ENCODE results near the gene MAML2.

The MAML2 gene

DNA sequence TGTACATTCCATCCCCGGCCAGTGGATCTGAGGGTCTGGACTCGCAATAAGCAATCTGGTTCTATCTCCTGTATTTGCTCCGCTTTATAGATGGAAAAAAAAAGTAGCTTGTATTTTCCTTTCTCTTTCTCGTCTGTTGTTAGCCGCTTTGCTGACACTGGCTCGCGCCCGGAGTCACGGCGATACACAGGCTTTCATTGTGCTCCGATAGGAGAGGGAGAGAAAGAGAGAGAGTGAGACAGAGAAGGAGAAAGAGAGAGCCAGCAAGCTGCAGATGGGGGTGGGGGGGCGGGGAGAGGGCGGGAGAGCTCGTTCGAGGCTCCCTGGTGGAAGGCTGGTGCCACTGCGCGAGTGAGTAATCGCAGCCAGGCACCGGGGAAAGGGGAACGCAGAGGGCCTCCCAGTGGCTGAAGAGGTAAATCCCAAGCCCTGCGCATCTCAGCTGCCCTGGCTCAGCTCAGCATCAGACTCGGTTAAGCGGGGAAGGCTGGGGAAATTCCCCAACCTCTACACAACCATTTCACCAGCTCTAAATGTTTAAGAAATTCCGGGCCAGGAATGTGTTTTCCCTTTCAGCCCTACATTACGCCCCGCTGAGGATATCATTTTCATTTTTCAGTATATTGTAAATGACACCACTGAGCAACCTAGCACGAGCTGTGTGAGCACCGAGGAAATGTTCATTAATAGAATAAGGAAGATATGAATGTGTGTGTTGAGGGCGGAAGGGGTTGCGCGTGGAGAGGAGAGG, at the start of gene MAML2:
MAML2 (minus strand) TSS at position 235 of the 751 bp plus-strand sequence. CDS start 1,300 bp downstream, outside the sequence.
- in situ Hi-C loops (cut with MboI; ENCODE audit: low sequenced_read_pairs) = no loop called here

DNA sequence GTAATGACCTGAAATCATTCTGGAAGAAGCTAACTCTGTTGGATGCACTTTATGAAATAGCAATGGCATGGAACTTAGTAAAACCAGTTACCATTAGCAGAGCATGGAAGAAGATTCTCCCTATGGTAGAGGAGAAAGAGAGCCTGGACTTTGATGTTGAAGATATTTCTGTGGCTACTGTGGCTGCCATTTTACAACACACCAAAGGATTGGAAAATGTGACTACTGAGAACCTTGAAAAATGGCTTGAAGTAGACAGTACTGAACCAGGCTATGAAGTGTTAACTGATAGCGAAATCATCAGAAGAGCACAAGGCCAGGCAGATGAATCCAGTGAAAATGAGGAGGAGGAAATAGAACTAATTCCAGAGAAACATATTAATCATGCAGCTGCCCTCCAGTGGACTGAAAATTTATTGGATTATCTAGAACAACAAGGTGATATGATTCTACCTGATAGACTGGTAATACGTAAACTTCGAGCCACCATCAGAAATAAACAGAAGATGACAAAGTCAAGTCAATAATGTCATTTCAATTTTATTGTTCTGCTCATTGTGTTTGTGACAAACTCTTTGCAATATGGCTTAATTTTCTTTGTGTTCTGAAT, 48.8 kb upstream of the MAML2 start:
- in situ Hi-C loops (cut with MboI; ENCODE audit: low sequenced_read_pairs) = loop anchor here (25.0 kb wide), 1 partner anchor 555 kb away; no protein-coding TSS in a partner anchor

DNA sequence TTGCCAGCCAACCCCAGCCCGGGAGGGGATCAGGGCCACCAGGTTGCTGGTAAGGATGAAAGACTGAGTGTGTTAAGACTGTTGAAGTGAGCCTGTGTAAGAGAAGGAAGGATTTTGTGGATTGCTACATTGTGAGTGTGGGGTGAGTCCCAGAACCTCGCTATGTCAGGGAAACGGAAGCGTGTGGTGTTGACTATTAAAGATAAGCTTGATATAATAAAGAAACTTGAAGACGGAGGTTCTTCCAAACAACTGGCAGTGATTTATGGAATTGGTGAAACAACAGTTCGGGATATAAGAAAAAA, 47.4 kb upstream of the MAML2 start:
- in situ Hi-C loops (cut with MboI; ENCODE audit: low sequenced_read_pairs) = loop anchor here (25.0 kb wide), 1 partner anchor 553 kb away; no protein-coding TSS in a partner anchor

DNA sequence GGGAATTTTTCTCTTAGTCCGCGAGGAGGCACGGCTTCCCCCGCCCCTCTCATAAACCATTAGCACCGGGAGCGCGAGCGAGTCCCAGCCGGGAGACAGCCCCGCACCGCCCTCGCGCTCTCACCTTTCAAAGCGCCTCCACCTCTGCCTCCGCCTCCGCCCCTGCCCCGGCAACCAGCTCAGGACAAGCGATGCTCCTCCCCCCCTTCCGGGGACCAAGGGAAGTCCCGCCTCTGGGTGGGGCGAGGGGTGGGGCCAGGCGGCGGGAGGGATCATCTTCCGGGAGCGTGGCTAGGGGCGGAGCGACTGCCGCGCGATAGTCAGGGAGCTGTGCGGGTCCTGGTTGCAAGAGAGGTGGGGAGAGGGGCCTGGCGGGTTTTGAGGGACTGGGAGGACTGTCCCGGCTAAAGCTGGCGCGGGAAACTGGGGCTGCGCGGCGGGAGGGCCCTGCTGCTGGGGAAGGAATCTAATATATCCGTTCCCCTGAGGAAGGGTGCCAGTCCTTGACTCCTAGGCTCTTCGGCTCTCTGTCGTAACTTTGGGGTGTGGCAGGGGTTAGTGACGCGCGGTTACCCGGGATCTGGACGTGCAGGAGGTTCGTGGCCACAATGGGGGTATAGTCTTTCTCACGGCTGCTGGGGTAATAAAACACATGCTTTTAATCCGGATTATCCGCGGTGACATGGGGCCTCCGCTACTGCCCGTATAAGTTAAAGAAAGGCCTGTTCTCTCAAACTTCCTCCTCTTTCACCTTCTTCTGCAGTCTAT, 46.9 kb upstream of the MAML2 start, which contains the start of the genes CCDC82 and JRKL:
CCDC82 (minus strand) TSS at position 193 of the 768 bp plus-strand sequence. CDS start 5,165 bp downstream, outside the sequence.
JRKL (plus strand) TSS at position 294 of the 768 bp plus-strand sequence. CDS start 637 bp downstream, outside the sequence.
- in situ Hi-C loops (cut with MboI; ENCODE audit: low sequenced_read_pairs) = loop anchor here (25.0 kb wide), 1 partner anchor 553 kb away; no protein-coding TSS in a partner anchor

DNA sequence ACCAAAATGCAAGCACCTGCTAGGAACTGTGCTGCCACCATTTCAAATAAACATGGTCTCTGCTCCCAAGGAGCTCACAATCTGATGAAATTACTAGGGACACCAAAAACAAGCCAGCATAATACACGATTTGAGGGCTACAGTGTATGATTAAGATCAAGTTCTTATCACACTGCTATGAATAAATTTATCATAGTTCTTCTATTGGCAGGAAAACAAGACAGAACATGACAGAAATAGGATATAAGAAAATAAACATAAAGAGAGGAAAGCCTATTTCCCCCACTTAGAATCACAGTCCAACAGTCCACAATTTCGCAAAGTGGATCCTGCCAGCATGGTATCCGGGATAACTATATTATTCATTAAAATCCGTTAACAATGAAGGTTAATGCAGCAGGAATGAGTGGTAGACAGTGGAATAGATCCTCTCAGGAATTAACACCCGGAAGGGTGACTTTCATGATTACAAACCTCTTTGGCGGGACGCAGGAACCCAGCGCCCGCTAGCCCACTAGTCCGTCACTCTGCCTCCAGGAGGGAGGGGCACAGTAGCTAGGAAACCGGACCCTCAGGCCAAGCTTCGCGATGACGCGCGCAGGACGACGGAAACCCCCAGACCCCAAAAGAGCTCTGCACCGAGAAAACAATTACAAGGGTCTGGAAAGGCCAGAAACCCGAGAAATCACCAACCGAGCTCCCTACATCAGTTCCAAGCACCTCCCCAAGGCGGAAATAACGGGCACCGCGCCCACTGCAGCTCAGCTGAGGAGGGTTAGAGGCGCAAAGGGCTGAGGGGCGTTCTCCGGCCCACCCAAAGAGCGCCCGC, 46.1 kb upstream of the MAML2 start:
- in situ Hi-C loops (cut with MboI; ENCODE audit: low sequenced_read_pairs) = loop anchor here (25.0 kb wide), 1 partner anchor 552 kb away; no protein-coding TSS in a partner anchor

DNA sequence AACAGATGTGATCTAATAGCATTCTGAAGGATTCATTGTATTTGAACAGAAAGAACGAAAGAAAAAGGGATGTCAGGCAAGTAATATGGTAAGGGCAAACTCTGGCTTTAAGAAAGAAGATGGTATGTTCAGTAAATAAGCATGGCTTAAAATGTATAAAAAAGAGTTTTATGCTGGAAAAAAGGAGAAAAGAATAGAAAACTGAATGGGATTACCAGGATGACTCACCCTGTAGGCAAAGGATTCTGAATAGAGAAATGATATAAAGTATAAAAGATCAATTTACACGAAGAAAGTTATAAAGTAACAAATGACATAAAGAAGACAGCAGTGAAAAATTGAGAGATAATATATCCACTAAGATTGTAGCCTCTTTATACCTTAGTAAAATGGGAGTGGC, 42.2 kb upstream of the MAML2 start:
- in situ Hi-C loops (cut with MboI; ENCODE audit: low sequenced_read_pairs) = loop anchor here (25.0 kb wide), 1 partner anchor 548 kb away; no protein-coding TSS in a partner anchor

DNA sequence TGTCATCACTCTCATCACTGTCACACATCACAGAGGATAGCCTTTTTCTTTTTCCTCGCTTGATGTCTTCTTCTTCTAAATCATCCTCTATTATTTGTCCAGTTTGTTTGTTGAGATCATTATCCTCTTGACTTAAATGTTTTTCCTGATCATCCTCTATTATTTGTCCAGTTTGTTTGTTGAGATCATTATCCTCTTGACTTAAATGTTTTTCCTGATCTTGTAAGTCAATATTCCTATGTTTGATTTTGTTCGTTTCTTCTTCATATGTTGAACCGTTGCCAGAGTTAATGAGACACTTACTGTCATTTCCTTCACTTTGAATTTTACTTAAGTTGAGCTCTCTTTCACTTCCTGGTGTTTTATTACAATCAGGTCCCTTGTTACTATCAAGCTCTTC, 41.2 kb upstream of the MAML2 start:
- in situ Hi-C loops (cut with MboI; ENCODE audit: low sequenced_read_pairs) = loop anchor here (25.0 kb wide), 1 partner anchor 547 kb away; no protein-coding TSS in a partner anchor

DNA sequence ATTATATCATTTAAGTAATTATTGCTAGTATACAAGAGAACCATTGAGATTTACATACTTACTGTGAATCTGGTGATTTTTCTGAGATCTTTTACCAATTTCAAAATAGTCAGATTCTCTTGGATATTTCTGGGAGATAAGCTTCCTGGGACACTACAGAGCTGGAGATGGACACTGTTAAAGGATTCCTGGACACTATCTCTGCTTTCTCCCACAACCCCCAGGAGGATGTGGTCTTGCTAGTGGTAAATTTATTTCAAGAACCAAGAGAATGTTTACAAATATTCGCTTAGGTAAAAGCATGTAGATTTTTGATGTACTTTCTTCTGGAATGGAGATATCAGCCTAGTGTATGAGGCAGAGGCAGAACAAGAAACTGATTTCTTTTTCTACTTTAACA, 33.8 kb upstream of the MAML2 start:
- in situ Hi-C loops (cut with MboI; ENCODE audit: low sequenced_read_pairs) = loop anchor here (25.0 kb wide), 1 partner anchor 539 kb away; no protein-coding TSS in a partner anchor

DNA sequence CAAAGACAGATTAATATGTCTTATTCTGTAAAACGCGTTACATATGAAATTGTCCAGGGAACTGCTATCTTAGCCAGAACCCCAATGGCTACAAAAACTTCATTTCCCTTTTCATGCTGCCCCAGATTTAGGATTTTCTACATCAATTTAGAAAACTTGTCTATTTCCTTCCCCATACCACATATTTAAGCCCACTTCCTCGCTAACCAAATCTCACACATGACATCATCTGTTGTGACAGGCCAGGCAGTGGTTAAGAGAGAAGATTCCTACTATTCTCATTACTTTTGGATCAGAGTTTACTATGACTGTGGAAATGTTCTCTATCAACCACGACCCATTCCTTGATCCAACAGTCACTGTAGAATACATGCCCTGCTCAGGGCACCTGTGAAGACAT, 30.8 kb upstream of the MAML2 start:
- in situ Hi-C loops (cut with MboI; ENCODE audit: low sequenced_read_pairs) = no loop called here

DNA sequence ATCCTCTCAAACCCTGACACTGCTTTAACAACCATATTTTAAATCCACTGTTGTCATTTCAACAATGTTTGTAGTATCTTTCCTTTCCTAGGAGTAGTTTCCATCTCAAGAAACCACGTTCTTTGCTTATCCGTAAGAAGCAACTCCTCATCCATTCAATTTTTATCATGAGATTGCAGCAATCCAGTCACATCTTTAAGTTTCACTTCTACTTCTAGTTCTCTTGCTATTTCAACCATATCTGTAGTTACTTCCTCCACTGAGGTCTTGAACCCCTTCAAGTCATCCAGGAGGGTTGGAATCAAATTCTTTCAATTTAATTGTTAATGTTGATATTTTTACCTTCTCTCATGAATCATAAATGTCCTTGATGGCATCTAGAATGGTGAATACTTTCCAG, 24.3 kb upstream of the MAML2 start:
- in situ Hi-C loops (cut with MboI; ENCODE audit: low sequenced_read_pairs) = no loop called here

DNA sequence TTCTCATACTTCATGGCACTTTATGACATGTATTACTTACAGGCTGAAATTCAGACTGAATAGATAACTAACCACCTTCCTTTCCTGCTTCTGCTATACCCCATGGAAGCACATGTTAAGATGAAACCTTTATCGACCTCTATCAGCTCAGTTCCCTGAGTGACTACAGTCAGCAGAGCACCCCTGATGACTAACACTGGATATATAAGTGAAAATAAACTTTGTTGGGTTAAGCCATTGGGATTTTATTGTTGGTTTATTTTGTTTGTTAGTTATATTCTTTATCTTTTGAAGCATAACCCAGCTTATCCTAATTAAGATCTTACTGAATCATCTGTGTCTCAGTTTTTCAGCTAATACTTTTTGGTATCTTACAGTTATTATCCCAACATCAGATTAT, 23.0 kb upstream of the MAML2 start:
- in situ Hi-C loops (cut with MboI; ENCODE audit: low sequenced_read_pairs) = no loop called here

DNA sequence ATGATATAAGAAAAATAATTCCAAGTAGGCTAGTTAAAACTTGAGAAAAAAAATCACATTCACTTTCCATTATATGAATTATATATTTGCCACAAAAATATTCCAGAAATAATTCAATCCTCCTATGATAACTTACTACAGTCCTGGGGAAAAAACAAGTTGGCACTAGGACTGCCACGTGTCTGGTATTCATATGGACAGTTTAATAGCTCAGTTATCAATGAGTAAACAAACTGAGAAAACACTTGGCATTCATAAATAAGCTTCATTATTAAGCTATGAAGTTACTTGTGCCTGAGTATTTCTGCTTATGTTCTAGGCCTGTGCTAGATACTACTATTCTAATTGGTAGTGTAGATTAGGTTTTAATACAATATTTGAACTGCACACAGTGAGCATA, 22.5 kb upstream of the MAML2 start:
- in situ Hi-C loops (cut with MboI; ENCODE audit: low sequenced_read_pairs) = no loop called here

DNA sequence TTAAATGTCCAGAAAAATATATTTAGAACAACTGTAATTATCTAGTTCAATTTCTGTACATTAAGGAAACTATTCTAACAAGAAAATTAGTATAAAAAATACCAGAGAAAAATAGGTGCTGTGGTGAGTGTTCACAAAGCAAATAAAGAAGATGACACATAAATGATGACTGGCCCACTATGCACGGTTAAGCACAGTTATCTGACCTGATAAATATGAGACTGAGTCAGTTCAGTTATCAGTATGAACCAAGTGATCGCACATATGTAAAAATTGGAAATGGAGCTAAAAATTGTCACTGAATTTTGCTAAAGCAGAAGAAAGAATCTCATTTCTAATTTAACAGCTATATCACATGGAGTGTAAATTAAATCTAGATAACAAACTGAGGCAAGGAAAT, 18.8 kb upstream of the MAML2 start:
- in situ Hi-C loops (cut with MboI; ENCODE audit: low sequenced_read_pairs) = no loop called here

DNA sequence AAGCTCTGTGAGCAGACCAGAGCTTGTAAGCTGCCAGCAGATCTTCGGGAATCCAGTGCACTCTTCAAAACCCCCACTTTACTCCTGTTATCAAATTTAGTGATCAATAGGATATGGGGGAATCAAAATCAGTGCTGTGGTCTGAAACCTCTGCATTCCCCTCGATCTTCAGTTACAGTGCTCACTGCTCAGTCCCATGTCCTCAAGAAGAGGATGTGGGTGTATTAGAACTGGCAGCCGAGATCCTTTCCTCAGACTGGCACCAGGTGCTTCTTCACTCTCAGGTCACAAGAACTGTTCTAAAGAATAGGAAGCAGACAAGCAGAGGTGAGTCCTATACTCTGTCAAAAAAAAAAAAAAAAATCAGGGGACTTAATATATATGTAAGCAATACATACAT, 15.3 kb upstream of the MAML2 start:
- in situ Hi-C loops (cut with MboI; ENCODE audit: low sequenced_read_pairs) = no loop called here

DNA sequence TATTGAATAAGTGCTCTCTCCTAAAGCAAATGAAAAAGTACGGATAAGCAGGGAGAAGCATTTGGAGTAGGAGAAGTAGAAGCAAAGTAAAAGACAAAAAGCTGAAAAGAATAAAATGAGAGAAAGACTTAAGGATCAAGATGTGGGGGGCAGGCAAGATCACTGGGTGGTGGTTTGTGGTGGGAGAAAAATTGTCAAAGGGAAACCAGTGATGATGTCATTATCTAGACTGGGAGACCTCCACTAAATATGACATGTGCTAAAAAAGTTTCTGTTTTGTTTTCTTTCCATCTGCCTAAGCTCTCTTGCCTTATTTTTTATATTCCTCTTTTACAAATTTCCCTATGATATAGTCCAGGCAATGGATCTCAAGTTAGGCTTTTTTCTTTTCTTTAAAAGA, 14.8 kb upstream of the MAML2 start:
- in situ Hi-C loops (cut with MboI; ENCODE audit: low sequenced_read_pairs) = no loop called here

DNA sequence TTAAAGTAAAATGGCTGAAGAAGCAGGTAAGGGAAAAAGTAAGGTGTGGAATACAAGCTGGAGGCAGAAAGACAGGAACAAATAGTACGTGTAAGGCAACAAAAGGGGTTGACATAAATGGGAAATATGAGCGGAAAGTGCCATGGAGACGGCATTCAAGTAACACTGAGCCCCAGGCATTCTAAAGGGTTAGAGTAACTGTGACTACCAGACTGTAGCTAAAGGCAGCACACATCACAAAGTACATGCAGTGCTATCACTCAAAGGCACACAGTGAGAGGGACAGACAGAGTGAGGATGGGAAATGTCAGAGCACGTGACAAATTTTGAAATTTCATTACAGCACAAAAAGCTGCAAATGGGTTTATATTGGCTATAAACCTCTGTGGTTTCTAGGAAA, 13.9 kb upstream of the MAML2 start:
- in situ Hi-C loops (cut with MboI; ENCODE audit: low sequenced_read_pairs) = no loop called here

DNA sequence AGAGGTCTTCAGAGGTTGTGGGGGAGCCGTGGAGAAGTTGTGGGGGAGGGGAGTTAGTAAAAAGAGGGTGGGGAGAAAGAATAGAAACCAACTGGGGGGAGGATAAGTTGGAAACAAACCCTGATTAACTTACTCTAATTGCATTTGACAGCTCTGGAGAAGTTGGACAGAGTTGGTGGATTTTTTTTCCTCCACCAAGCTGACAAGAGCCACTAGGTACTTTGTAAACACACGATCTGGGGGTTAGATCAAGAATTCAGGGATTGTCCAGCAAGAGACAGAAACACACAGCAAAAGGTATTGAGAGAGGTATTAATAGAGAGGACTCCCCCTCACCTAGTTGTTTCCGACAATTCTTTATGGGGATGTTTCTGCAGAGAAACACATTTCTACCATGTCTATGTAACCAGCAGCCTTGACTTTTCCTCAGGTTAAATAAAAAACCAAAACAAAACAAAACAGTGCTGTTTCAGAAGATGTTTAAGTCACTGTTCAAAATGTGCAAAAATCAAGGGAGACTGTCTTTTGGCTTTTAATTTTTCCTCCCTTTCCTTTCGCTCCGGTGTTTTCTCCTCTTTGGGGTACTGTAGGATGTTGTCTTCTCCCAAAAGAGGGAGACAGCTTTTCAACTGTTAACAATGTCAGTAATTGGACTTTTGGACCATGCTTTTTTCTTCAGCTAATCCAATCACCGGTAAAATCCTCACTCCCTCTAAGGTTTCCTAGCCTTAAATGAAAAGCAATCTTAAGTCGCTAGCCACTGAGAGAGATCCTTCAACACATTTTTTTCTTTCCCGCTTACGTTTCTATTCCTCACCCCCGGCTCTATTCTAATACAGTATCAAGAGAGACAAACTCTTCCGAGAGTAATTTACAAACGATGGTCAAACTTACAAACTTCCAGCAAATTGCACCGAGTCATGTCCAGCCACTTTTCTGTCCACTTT, 708 bp downstream of the MAML2 start:
- in situ Hi-C loops (cut with MboI; ENCODE audit: low sequenced_read_pairs) = no loop called here

DNA sequence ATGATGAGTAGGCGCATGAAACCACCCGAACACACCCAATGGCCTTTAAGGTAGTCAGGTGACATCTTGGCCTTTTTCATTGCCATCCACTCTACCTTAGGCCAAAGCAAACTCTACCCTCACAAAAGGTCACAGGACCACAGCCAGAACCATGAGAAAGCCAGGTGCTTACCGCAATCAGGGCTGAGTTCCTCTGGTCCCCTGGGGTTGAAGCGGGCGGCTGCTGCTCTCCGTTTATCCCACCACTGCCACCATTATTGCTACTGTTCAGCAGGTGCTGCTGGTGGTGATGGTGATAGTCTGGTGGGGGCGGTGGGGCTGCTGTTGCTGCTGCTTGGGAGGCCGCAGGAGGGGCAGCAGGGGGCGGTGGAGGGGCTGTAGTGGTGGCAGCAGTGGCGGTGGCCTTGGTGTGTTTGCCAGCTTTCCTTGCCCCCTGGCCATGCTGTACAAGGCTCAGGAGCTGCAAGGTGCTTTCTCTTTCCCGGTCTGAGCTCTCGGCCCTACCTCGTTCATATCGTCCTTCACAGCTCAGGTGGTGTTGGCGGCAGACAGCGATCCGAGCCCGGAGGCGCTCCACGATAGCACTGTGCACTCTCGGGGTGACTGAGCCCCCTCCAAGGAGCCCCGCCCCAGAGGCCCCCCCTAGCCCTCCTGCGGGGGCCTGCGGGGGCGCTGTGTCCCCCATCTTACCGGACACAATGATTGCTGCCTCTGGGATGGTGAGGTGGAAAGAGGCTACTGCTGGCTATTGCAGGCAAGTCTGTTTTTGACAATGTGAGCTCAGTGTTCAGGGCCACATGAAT, 1.6 kb downstream of the MAML2 start:
- in situ Hi-C loops (cut with MboI; ENCODE audit: low sequenced_read_pairs) = no loop called here

DNA sequence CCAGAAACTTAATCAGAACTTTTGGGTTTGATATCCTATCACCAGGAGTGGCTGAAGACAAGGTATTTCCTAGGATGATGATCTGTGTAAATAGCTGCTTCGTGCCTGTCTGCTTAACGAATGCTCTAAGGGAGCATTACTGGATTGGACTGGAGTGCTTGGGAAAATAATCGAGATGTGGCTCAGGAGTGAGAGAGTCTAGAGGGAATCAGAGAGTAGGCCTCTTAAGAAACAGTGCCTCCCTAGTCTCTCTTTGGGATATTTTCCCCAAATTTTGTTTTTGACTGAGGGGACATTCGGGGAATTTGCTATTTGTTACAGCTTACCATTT, 2.5 kb downstream of the MAML2 start:
- in situ Hi-C loops (cut with MboI; ENCODE audit: low sequenced_read_pairs) = no loop called here

Data from HL-60/S4 treated with phorbol 12-myristate 13-acetate at 8.2 ng/mL for 4 days and 3 days (cell line).